ENCODE measurements around the gene ALG1L2. TPM values are rescaled to one million over a fixed set of nuclear protein-coding genes. Genes with fewer than 3 reads are reported as not detected.

The ALG1L2 gene
- total and polyA plus RNA-seq, 2 of the 4 experiments (the other 2 are of a cell fraction) = not detected

Other genes starting within 250 kb of the ALG1L2 start
- gene TMCC1, start 188.1 kb upstream of the ALG1L2 start, total RNA-seq (2012; rRNA removed) = 7.2 and 7.3 TPM in 2 replicates
- gene TMCC1, start 188.1 kb upstream of the ALG1L2 start, polyA plus RNA-seq (2012; rRNA removed) = 4.8 and 5.0 TPM in 2 replicates
- gene TRH, start 107.1 kb upstream of the ALG1L2 start, total RNA-seq (2012; rRNA removed) = not detected in 2 replicates
- gene TRH, start 107.1 kb upstream of the ALG1L2 start, polyA plus RNA-seq (2012; rRNA removed) = not detected in 2 replicates